Panc1 (cell line): ENCODE results near the gene PCNX2.

Source experiments
- CTCF ChIP-seq: fragments of 450-650 bp; IDR thresholded peaks from 2 replicates; pipeline ENCODE4 v1.5.1; 2017; ENCODE audit warnings: mild to moderate bottlenecking
- POLR2AphosphoS5 ChIP-seq: IDR thresholded peaks from 2 replicates; pipeline ENCODE4 v1.6.1; 2012; ENCODE audit warnings: mild to moderate bottlenecking, low read depth, low read length, moderate library complexity

GRCh38 chr1:233337505-233337904, 42.0 kb upstream of the PCNX2 start:
- TF ChIP-seq CTCF (no peak), POLR2AphosphoS5 (no peak)
